GM21390 (cell line): ENCODE data around the gene STRAP.
"Not testable (repeated sequence)": the region's sequence is repeated elsewhere in the genome, so short reads cannot be mapped to it uniquely, and the experiment has no call there.

Experiments used
- ATAC-seq: cut with Tn5 transposase; IDR thresholded peaks from one replicate; pipeline ENCODE4 v1.9.1; 2021; ENCODE audit not compliant: unreplicated experiment

Gene STRAP

DNA sequence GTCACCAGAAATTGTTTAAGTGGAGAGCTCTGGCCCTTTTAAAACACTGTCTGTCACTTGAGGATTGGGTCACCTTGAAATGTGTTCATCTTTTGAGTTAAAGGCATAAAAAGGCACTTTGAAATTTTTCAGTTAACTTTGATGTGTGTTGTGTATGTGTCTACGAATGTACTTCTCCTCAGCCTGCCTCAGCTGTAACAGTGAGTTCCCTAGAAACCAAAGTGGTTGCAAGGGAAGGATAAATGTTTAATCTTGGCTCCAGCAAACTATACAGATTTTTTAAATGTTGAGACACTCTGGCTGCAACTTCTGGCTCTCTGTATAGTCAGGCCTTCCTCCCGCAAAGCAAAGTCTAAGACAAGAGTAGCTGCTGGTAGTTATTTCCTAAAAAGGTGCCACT, 37.2 kb downstream of the STRAP start:
- no peak for ATAC-seq

DNA sequence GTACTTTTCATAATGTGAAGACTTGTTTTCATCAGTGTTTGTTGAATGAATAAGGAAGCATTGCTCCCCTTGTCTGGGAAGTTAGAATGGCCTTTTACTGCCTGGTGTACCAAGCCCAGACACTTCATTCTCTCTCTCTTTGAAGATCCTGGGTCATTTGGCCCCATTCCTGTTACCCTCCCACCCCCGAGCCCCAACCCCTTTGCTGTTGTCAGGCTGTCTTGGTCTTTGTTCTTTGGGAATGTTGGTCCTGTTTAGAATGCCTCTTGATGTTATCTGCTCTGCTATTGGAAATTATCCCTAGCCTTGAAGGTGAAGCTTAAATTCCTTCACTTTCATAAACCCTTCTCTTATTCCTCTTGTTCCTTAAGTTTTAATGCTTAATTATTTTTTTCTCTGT, 42.8 kb downstream of the STRAP start:
- ATAC-seq: no peak

DNA sequence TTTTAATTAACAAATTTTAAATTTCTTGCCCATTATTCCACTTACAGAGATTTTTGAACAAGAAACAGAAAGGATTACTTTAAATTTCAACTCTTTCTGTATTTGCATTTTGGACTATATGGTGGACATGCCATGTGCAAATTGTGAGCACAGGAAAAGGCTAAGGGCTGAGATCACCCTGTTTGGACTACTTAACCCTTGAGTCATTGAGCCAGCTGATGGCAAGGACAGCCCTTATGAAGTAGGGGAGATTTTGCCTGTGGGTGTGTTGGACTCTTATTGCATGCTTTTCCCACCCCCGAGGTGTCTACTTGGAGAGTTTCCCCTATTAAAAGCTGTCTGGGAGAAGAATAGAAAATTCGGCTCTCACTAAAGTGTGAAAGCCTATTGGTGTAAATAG, 46.2 kb downstream of the STRAP start:
- no peak for ATAC-seq

DNA sequence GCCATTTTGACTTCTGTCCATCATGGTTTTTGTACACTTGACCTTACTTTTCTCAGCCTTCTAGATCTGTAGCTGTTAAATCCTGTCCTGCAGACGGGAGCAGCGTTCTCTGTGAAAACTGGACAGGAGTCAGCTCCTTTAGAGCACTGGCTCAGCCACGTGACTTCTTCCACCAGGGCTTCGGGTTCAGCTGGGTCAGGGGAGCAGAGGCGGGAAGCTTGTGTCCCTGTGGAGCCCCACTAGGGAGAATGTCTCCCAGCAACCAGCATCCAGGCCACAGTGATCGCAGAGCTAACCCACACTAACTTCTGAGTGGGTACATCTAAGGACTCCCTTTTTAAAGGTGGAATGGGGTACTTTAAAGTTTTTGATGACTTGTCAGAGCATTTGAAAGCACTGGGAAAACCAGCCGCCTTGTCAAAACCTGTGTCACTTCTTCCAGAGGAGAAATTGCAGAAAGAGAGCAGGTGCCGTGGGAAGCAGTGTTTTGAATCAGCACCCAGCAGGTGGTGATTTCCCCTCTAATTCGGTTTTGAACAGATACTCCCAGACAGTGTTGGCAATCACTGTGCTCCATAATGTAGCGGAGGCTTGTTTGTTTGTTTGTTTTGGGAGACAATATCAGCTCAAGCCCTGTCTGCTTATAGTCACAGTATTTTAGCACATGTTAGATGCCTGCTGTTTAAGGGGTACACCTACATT, 46.8 kb downstream of the STRAP start:
- no peak for ATAC-seq

DNA sequence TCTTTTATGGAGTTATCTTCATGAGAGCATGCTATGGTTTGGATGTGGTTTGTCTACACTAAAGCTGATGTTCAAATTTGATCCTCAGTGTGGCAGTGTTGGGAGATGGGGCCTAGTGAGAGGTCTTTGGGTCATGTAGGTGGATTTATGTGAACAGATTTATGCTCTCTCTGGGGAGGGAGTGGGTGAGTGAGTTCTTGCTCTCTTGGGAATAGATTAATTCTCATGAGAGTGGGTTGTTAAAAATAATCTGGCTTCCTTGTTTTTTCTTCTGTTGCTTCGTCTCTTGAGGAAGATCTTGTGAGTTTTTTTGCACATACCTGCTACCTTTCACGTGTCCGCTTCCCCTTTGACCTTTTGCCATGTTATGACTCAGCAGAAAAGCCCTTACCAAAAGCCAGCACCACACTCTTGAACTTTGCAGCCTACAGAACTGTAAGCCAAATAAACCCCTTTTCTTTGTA, 49.4 kb downstream of the STRAP start:
- ATAC-seq: no peak

DNA sequence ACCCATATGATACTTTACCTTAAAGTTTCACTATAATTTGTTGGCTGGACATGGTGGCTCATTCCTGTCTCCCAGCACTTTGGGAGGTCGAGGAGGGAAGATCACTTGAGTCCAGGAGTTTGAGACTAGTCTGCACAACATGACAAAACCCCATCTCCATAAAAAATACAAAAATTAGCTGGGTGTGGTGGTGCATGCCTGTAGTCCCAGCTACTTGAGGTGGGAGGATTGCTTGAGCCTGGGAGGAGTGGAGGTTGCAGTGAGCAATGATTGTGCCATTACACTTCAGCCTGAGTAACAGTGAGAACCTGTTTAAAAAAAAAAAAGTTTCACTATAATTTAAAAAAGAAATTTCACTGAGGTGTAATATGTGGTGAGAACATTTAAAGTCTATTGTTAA, 50.1 kb downstream of the STRAP start:
- no peak for ATAC-seq

DNA sequence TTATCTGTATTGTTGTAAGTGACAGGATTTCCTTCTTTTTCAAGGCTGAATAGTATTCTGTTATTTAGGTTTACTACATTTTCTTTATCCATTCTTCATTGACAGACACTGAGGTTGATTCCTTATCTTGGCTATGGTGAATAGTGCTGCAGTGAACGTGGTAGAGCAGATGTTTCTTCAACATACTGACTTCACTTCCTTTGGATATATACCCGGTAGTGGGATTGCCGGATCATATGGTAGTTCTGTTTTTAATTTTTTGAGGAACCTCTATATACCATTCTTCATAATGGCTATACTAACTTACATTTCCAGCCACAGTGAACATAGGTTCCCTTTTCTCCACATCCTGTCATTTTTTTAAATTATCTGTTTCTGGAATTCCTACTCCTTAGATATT, 50.8 kb downstream of the STRAP start:
- ATAC-seq: no peak

DNA sequence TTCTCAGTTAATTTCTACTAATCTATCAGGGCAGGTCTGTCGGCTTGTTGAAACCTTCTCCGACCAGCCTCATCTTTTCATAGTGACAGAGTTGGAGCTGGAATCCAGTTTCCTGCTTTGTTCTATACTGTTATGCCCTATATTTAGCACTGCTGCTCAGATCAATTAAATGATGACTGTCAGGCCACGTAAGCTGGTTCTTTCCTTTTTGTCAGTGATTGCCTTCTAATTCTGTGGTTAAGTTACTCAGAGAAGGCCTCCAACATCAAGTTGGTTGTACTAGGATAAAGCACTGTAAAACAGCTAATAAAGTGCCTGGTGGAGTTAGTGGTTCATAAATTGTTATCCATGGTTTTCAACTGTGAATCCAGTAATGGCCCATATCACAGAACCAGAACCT, 51.6 kb downstream of the STRAP start:
- no peak for ATAC-seq

DNA sequence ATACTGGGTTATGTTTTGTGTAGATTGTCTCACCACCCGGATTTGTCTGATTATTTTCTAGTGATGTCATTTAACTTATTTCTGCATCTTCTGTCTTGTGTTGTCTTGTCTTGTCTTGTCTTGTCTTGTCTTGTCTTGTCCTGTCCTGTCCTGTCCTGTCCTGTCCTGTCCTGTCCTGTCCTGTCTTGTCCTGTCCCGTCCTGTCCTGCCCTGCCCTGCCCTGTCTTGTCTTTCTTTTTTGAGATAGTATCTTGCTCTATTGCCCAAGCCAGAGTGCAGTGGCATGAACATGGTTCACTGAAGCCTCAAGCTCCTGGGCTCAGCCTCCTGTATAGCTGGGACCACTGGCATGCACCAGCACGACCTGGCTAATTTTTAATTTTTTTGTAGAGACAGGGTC, 54.6 kb downstream of the STRAP start:
- no peak for ATAC-seq

DNA sequence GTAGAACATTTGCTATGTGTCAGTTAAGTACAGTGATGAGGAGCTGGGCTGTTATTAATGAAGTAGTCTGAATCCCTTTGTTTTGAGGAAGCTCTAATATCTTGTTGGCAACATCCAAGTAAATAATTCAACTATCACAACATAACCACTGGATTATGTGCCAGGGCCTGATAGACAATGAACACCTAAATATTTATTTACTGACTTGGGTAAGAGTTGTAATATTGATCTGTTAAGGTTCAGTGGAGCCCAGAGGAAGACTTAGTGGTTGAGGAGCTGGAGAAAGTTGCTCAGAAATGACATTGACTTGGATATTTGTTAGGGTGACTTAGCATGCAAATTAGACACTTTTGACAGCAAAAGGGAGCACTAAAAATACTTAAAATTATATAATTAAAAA, 55.7 kb downstream of the STRAP start:
- ATAC-seq: no peak

DNA sequence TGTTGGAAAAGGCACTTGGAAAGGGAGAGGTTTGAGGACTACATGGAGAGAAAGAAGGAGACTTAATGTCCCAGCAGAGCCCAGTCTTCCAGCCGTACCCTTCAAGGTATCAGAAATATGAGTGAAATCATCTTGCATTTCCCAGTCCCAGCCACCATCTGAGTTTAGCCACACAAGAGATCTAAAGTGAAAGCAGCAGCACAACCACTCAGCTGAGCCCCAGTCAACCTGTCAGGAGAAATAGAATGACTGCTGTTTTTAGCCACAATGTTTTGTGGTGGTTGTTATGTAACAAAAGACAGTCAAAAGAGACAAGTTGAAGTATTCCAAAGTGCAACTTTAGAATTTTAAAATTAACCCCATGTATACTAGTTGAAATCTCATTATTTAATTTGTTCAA, 56.9 kb downstream of the STRAP start:
- ATAC-seq: no peak

DNA sequence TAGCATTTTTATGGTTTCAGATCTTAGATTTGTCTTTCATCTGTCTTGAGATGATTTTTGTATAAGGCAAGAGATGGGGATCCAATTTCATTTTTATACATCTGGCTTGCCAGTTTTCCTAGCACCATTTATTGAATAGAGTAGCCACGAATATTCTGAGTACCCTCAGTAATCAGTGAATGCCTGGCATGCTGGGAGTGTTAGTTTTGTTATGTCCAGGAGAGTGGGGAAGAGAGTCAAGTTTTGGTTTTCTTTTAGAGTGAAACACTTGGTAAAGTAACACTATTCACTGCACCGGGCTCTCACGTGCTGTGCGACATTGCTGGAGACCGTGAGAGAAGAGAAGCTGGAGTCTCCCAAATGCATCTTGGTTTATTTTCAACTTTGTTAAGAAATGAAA, 60.3 kb downstream of the STRAP start:
- no peak for ATAC-seq

DNA sequence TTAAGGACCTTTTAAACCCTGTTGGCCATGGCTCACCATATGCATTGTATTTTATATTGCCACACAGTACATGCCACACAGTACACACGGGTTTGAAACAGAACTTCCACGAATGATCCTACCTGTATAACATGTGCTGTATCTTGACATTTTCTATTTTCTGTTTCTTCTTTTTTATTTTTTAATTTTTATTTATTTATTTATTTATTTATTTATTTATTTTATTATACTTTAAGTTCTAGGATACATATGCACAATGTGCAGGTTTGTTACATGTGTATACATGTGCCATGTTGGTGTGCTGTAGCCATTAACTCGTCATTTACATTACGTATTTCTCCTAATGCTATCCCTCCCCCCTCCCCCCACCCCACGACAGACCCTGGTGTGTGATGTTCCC, 61.3 kb downstream of the STRAP start:
- not testable (repeated sequence) for ATAC-seq

DNA sequence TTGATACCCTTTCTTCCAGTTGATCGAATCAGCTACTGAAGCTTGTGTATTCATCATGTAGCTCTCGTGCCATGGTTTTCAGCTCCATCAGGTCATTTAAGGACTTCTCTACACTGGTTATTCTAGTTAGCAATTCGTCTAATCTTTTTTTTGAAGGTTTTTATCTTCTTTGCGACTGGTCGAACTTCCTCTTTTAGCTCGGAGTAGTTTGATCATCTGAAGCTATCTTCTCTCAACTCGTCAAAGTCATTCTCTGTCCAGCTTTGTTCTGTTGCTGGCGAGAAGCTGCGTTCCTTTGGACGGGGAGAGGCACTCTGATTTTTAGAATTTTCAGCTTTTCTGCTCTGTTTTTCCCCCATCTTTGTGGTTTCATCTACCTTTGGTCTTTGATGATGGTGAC, 66.3 kb downstream of the STRAP start:
- ATAC-seq: not testable (repeated sequence)
